Neural cell (in vitro differentiated cells): ENCODE results near the gene IQGAP2. TPM values are rescaled to one million over a fixed set of nuclear protein-coding genes. Genes with fewer than 3 reads are reported as not detected.

ENCODE experiments used
- H2AFZ ChIP-seq: fragments of 200-600, 300-800 bp; sonication (generic), shearing (Covaris generic); 2 replicates; pipeline ENCODE4 v1.6.0; 2014; ENCODE audit warnings: low read depth, mild to moderate bottlenecking, antibody characterized with exemption, low read length, moderate library complexity
- H3F3A ChIP-seq: fragments of 200-600 bp; shearing (Covaris generic); 2 replicates; pipeline ENCODE4 v1.6.1; 2016; ENCODE audit warnings: mild to moderate bottlenecking, moderate library complexity, mixed read lengths, antibody characterized with exemption, low read length; ENCODE audit not compliant: insufficient read depth, poor library complexity, severe bottlenecking
- H3K27ac ChIP-seq: fragments of 200-600, 300-800 bp; sonication (generic), shearing (Covaris generic); 2 replicates; pipeline ENCODE4 v1.5.1; 2014; ENCODE audit warnings: mild to moderate bottlenecking, low read length, moderate library complexity
- H3K27me3 ChIP-seq: fragments of 300-800, 200-600 bp; sonication (generic), shearing (Covaris generic); 2 replicates; pipeline ENCODE4 v1.6.0; 2014; ENCODE audit warnings: mild to moderate bottlenecking, low read depth, low read length, moderate library complexity; ENCODE audit not compliant: insufficient read depth
- H3K36me3 ChIP-seq: fragments of 300-800, 200-600 bp; sonication (generic), shearing (Covaris generic); 2 replicates; pipeline ENCODE4 v1.5.1; 2014; ENCODE audit warnings: mild to moderate bottlenecking, antibody characterized with exemption, low read length, moderate library complexity; ENCODE audit not compliant: insufficient read depth
- H3K4me2 ChIP-seq: fragments of 300-800, 200-600 bp; sonication (generic), shearing (Covaris generic); 2 replicates; pipeline ENCODE4 v1.6.0; 2014; ENCODE audit warnings: mild to moderate bottlenecking, low read length
- H3K4me3 ChIP-seq: fragments of 300-800, 200-600 bp; sonication (generic), shearing (Covaris generic); 2 replicates; pipeline ENCODE4 v1.5.1; 2014; ENCODE audit warnings: mild to moderate bottlenecking, low read length, moderate library complexity
- H3K79me2 ChIP-seq: fragments of 200-600 bp; shearing (Covaris generic); replicated peaks from 2 replicates; pipeline ENCODE4 v1.6.0; 2014; ENCODE audit warnings: mild to moderate bottlenecking, low read length, moderate library complexity; ENCODE audit not compliant: insufficient read depth
- H3K9ac ChIP-seq: fragments of 300-800, 200-600 bp; sonication (generic), shearing (Covaris generic); 2 replicates; pipeline ENCODE4 v1.6.1; 2016; ENCODE audit warnings: mild to moderate bottlenecking, low read length, mixed read lengths
- H3K9me2 ChIP-seq: fragments of 200-600 bp; shearing (Covaris generic); 2 replicates; pipeline ENCODE4 v1.6.1; 2016; ENCODE audit warnings: mild to moderate bottlenecking, low read length, mixed read lengths; ENCODE audit not compliant: insufficient read depth
- H3K9me3 ChIP-seq: fragments of 200-600, 300-800 bp; sonication (generic), shearing (Covaris generic); 2 replicates; pipeline ENCODE4 v1.6.1; 2016; ENCODE audit warnings: mild to moderate bottlenecking, mixed run types, low read length, moderate library complexity, mixed read lengths
- H4K20me1 ChIP-seq: fragments of 200-600 bp; shearing (Covaris generic); 2 replicates; pipeline ENCODE4 v1.6.1; 2016; ENCODE audit warnings: mild to moderate bottlenecking, mixed run types; ENCODE audit not compliant: insufficient read depth
- CTCF ChIP-seq: fragments of 450-650 bp; IDR thresholded peaks from 2 replicates; pipeline ENCODE4 v1.5.1; 2014; ENCODE audit warnings: antibody characterized with exemption, mild to moderate bottlenecking, moderate library complexity; ENCODE audit not compliant: poor library complexity, severe bottlenecking
- EP300 ChIP-seq: fragments of 450-650 bp; conservative IDR thresholded peaks from 2 replicates; pipeline ENCODE4 v1.6.1; 2014; ENCODE audit warnings: antibody characterized with exemption, mild to moderate bottlenecking, moderate library complexity; ENCODE audit not compliant: poor library complexity, severe bottlenecking
- EZH2 ChIP-seq: fragments of 200-600, 300-800 bp; shearing (Covaris generic), sonication (generic); IDR thresholded peaks from 2 replicates; pipeline ENCODE4 v1.6.1; 2014; ENCODE audit warnings: antibody characterized with exemption, low read length, borderline replicate concordance, mild to moderate bottlenecking; ENCODE audit not compliant: insufficient read depth, poor library complexity, severe bottlenecking
- MXI1 ChIP-seq: fragments of 450-650 bp; conservative IDR thresholded peaks from 2 replicates; pipeline ENCODE4 v1.6.1; 2014; ENCODE audit warnings: antibody characterized with exemption, mild to moderate bottlenecking; ENCODE audit not compliant: poor library complexity, severe bottlenecking
- POLR2AphosphoS5 ChIP-seq: IDR thresholded peaks from 2 replicates; pipeline ENCODE4 v1.6.1; 2012
- RAD21 ChIP-seq: fragments of 450-650 bp; conservative IDR thresholded peaks from 2 replicates; pipeline ENCODE4 v1.6.1; 2014; ENCODE audit warnings: antibody characterized with exemption, mild to moderate bottlenecking, moderate library complexity
- REST ChIP-seq: IDR thresholded peaks from 2 replicates; pipeline ENCODE4 v1.6.1; 2012; ENCODE audit warnings: borderline replicate concordance
- SMC3 ChIP-seq: fragments of 450-650 bp; conservative IDR thresholded peaks from 2 replicates; pipeline ENCODE4 v1.6.1; 2014; ENCODE audit warnings: antibody characterized with exemption, mild to moderate bottlenecking, moderate library complexity; ENCODE audit not compliant: poor library complexity
- TAF1 ChIP-seq: IDR thresholded peaks from 2 replicates; pipeline ENCODE4 v1.6.1; 2012; ENCODE audit warnings: low read depth
- polyA plus RNA-seq: library from polyadenylated mRNA; depleted of rRNA; stranded (reverse); fragments of >200 nt; gene quantifications from 2 replicates; pipeline ENCODE4 v1.2.3, GENCODE V29; 2014

Gene IQGAP2
- polyA plus RNA-seq, 1 donor from 2014 or later = 5.2 TPM

- Histone ChIP-seq H3K27ac (no peak overlapping the region), H3F3A (no peaks in the 10 kb centered on the region), H3K79me2 (no peaks in the 10 kb centered on the region), H3K9ac (no peak overlapping the region), H3K4me2 (no peak overlapping the region), H3K9me2 (no peaks in the 10 kb centered on the region), H3K36me3 (no peaks in the 10 kb centered on the region), H4K20me1 (no peaks in the 10 kb centered on the region), H3K27me3 (no peaks in the 10 kb centered on the region), H3K9me3 (no peaks in the 10 kb centered on the region), H3K4me3 (no peak overlapping the region), H2AFZ (no peak overlapping the region)
- TF ChIP-seq TAF1 (no peak), EP300 (no peak), REST (no peak), POLR2AphosphoS5 (no peak), MXI1 (no peak), SMC3 (no peak)
These were observed 197.6 kb downstream of the IQGAP2 start for GRCh38 chr5:76600716-76601115.

- peak; percentile 71 for TF ChIP-seq SMC3
- peak; percentile 67 for TF ChIP-seq RAD21
- TF ChIP-seq CTCF = peak; percentile 63
- no peak for TF ChIP-seq TAF1
These were observed 198.4 kb downstream of the IQGAP2 start for GRCh38 chr5:76601470-76601869.

GRCh38 chr5:76602094-76602726 lies 199.1 kb downstream of the IQGAP2 start:
- Histone ChIP-seq H3K27me3 (no peaks in the 10 kb centered on the region), H2AFZ (no peak overlapping the region), H3K9ac (no peak overlapping the region), H4K20me1 (no peaks in the 10 kb centered on the region), H3K36me3 (no peaks in the 10 kb centered on the region), H3K4me2 (no peak overlapping the region), H3K4me3 (no peak overlapping the region), H3K79me2 (no peaks in the 10 kb centered on the region), H3F3A (no peaks in the 10 kb centered on the region), H3K9me2 (no peaks in the 10 kb centered on the region), H3K27ac (no peak overlapping the region), H3K9me3 (no peaks in the 10 kb centered on the region)
- TF ChIP-seq EP300 (no peak), TAF1 (no peak), MXI1 (no peak), REST (no peak), CTCF (no peak), RAD21 (no peak), EZH2 (no peak), SMC3 (no peak), POLR2AphosphoS5 (no peak)

More at GRCh38 chr5:76601470-76601869, 198.4 kb downstream of the IQGAP2 start:
- no peak overlapping the region for H3K4me3 ChIP-seq
- H3K36me3 ChIP-seq = no peaks in the 10 kb centered on the region
- H3F3A ChIP-seq = no peaks in the 10 kb centered on the region
- H3K4me2 ChIP-seq = no peak overlapping the region
- no peaks in the 10 kb centered on the region for H4K20me1 ChIP-seq
- H3K79me2 ChIP-seq = no peaks in the 10 kb centered on the region
- H3K9me3 ChIP-seq = no peaks in the 10 kb centered on the region
- H3K27me3 ChIP-seq = no peaks in the 10 kb centered on the region
- no peak overlapping the region for H2AFZ ChIP-seq
- no peaks in the 10 kb centered on the region for H3K9me2 ChIP-seq
- no peak overlapping the region for H3K27ac ChIP-seq
- no peak overlapping the region for H3K9ac ChIP-seq
